KMS-11 (cell line): ENCODE data around the gene FOXN3.

Experiments used
- H2AFZ ChIP-seq: fragments of 200-600 bp; sonication (generic); 2 replicates; pipeline ENCODE4 v1.6.1; 2016; ENCODE audit warnings: antibody characterized with exemption, mixed run types, low read depth
- H3K27ac ChIP-seq: fragments of 200-600 bp; sonication (generic); 2 replicates; pipeline ENCODE4 v1.6.1; 2016; ENCODE audit warnings: mild to moderate bottlenecking, mixed run types
- H3K27me3 ChIP-seq: fragments of 200-600 bp; sonication (generic); 2 replicates; pipeline ENCODE4 v1.6.1; 2017; ENCODE audit warnings: mild to moderate bottlenecking, low read depth, mixed run types, moderate library complexity; ENCODE audit not compliant: insufficient read depth
- H3K36me3 ChIP-seq: fragments of 200-600 bp; sonication (generic); 2 replicates; pipeline ENCODE4 v1.6.1; 2017; ENCODE audit warnings: mild to moderate bottlenecking, mixed run types; ENCODE audit not compliant: insufficient read depth
- H3K4me1 ChIP-seq: fragments of 200-600 bp; sonication (generic); 2 replicates; pipeline ENCODE4 v1.6.1; 2016; ENCODE audit warnings: mild to moderate bottlenecking, low read depth, mixed run types; ENCODE audit not compliant: poor library complexity, severe bottlenecking
- H3K4me2 ChIP-seq: fragments of 200-600 bp; sonication (generic); 2 replicates; pipeline ENCODE4 v1.7.0; 2016; ENCODE audit warnings: mild to moderate bottlenecking, mixed run types
- H3K4me3 ChIP-seq: fragments of 200-600 bp; sonication (generic); IDR thresholded peaks from 2 replicates; pipeline ENCODE4 v1.6.1; 2017; ENCODE audit warnings: low read depth, low read length, mixed read lengths; ENCODE audit not compliant: insufficient read depth
- H3K79me2 ChIP-seq: fragments of 200-600 bp; sonication (generic); 2 replicates; pipeline ENCODE4 v1.6.1; 2016; ENCODE audit warnings: low read depth, mixed run types; ENCODE audit not compliant: insufficient read depth
- H3K9ac ChIP-seq: fragments of 200-600 bp; sonication (generic); 2 replicates; pipeline ENCODE4 v1.6.1; 2016; ENCODE audit warnings: mild to moderate bottlenecking, mixed run types
- H4K20me1 ChIP-seq: fragments of 200-600 bp; sonication (generic); 2 replicates; pipeline ENCODE4 v1.6.1; 2016; ENCODE audit warnings: mild to moderate bottlenecking, mixed run types; ENCODE audit not compliant: insufficient read depth
- TF ChIP-seq, protein P1 (sequence below): fragments of 200-600 bp; sonication (generic); conservative IDR thresholded peaks from 2 replicates; pipeline ENCODE4 v1.6.1; 2017; ENCODE audit warnings: low read depth, mild to moderate bottlenecking, antibody characterized with exemption, low read length, moderate library complexity, mixed read lengths

Gene FOXN3

DNA sequence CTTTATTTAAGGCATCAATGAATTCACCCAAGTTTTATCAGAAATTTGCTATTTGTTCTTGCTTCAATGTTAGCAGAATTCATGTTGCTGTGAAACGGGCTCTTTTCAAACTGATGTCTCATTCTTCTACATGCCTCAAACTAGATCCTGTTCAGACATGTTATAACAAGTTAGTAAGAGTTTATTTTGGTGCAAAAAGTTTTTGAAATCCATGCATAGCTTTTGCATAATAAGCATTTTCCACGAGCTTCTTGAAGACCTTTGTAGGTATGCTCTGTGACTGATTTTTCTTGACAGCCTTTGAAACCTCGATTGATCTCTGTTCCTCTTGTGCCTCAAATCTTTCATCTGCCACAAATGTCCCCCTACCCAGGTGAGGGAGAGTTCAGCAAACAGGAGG, 275.2 kb downstream of the FOXN3 start:
- Histone ChIP-seq H3K4me1 (no peaks in the 10 kb centered on the region), H2AFZ (no peak overlapping the region), H3K27me3 (no peaks in the 10 kb centered on the region), H3K4me2 (no peak overlapping the region), H3K9ac (no peak overlapping the region), H3K27ac (no peak overlapping the region), H3K4me3 (no peak overlapping the region), H3K36me3 (no peaks in the 10 kb centered on the region), H3K79me2 (no peaks in the 10 kb centered on the region), H4K20me1 (no peaks in the 10 kb centered on the region)
- TF ChIP-seq, protein P1, sequence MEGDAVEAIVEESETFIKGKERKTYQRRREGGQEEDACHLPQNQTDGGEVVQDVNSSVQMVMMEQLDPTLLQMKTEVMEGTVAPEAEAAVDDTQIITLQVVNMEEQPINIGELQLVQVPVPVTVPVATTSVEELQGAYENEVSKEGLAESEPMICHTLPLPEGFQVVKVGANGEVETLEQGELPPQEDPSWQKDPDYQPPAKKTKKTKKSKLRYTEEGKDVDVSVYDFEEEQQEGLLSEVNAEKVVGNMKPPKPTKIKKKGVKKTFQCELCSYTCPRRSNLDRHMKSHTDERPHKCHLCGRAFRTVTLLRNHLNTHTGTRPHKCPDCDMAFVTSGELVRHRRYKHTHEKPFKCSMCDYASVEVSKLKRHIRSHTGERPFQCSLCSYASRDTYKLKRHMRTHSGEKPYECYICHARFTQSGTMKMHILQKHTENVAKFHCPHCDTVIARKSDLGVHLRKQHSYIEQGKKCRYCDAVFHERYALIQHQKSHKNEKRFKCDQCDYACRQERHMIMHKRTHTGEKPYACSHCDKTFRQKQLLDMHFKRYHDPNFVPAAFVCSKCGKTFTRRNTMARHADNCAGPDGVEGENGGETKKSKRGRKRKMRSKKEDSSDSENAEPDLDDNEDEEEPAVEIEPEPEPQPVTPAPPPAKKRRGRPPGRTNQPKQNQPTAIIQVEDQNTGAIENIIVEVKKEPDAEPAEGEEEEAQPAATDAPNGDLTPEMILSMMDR, result no peak

DNA sequence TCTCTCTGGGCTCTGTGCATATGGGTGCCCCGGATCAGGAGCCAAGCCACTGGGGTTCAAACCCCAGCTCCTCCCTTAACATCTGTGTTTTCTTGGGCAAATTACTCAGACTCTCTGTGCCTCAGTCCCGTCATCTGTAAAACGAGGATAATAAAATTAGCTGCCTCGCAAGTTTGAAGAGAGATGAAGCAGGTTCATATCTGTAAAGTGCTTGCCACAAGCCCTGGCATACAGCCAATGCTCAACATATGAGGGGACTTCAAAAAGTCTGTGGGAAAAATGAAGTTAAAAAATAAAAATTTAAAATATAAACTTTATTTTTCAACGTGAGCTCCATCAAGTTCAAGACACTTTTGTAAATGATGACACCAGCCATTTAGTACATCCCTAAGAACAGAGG, 276.7 kb downstream of the FOXN3 start:
- Histone ChIP-seq H3K36me3 (no peaks in the 10 kb centered on the region), H3K9ac (no peak overlapping the region), H3K4me1 (no peaks in the 10 kb centered on the region), H4K20me1 (no peaks in the 10 kb centered on the region), H3K4me3 (no peak overlapping the region), H3K27ac (no peak overlapping the region), H3K27me3 (no peaks in the 10 kb centered on the region), H2AFZ (no peak overlapping the region), H3K4me2 (no peak overlapping the region), H3K79me2 (no peaks in the 10 kb centered on the region)
- TF ChIP-seq, protein P1, result no peak

DNA sequence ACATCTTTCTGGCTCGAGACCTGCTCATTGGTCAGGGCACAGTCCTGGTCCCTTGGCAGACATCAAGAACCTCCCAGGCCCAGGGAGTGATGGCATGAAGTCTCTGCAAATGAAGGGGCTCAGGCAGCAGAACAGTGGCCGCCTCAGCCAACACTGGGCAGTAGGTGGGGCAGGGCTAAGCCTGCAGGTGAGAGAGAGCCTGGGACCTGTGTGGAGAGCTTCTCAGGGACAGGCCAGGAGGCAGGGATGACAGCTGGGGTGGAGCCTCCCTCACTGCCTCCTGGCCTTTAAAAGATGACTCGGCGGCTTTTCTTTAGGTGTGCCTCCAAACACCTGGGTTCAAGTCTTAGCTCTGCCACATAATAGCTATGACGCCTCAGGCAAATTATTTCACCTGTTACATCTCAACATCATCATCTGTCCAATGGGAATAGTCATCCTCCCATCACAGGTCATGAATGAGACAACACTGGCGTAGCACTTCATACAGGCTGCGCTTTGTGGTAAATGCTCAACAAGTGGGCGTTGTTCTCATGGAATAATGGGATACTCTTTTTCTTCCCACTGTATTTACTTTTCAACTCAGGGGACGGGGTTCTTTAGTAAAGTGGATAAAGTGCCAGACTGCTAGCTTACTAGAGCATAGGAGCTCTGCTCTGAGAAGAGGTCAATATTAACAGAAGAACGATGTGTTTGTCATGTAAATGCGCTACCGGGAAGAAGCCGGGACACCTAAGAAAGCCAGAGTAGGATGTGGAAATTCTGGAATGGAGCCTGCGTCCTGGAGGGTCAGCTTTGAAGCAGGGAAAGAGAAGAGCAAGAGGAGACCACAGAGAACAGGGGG, 277.4 kb downstream of the FOXN3 start:
- H3K9ac ChIP-seq, result no peak overlapping the region

DNA sequence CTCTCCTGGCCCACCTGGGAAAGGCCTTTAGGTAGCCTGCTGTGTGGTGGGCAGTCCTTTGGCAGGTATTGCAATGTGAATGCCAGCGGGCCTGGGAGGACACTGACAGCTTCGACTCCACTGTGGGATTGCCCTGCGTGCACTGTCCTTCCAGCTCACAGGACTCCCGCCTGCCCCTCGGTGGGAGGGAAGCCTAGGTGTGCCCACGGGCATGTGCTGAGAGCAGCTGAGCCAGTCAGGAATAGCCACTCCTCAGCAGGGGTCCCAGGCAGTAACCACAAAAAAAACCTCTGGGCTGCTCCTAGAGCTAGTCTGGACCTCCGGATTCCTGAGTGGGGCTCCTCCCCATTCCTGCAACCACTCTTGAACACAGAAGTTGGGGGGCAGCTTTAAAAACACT, 278.2 kb downstream of the FOXN3 start:
- no peaks in the 10 kb centered on the region for H3K79me2 ChIP-seq
- H3K27ac ChIP-seq, result no peak overlapping the region
- no peaks in the 10 kb centered on the region for H3K36me3 ChIP-seq
- H4K20me1 ChIP-seq, result no peaks in the 10 kb centered on the region
- H3K27me3 ChIP-seq, result no peaks in the 10 kb centered on the region
- no peak overlapping the region for H2AFZ ChIP-seq
- H3K4me3 ChIP-seq, result no peak overlapping the region
- TF ChIP-seq, protein P1, result no peak
- H3K4me1 ChIP-seq, result no peaks in the 10 kb centered on the region
- no peak overlapping the region for H3K9ac ChIP-seq
- H3K4me2 ChIP-seq, result no peak overlapping the region

More for the DNA sequence above, 277.4 kb downstream of the FOXN3 start:
- Histone ChIP-seq H4K20me1 (no peaks in the 10 kb centered on the region), H3K79me2 (no peaks in the 10 kb centered on the region), H3K4me1 (no peaks in the 10 kb centered on the region), H3K4me3 (no peak overlapping the region), H3K4me2 (no peak overlapping the region), H3K36me3 (no peaks in the 10 kb centered on the region), H2AFZ (no peak overlapping the region), H3K27ac (no peak overlapping the region), H3K27me3 (no peaks in the 10 kb centered on the region)
- TF ChIP-seq, protein P1, result no peak
